Measurements from ENCODE around the gene ARHGAP42. TPM values are rescaled to one million over a fixed set of nuclear protein-coding genes. Genes with fewer than 3 reads are reported as not detected.
"Not testable (repeated sequence)": the region's sequence is repeated elsewhere in the genome, so short reads cannot be mapped to it uniquely, and the experiment has no call there.

ARHGAP42 gene
- total RNA-seq, 4 donors from 2014 or later, result 24.5 to 49.5 (median 26.7) TPM

DNA sequence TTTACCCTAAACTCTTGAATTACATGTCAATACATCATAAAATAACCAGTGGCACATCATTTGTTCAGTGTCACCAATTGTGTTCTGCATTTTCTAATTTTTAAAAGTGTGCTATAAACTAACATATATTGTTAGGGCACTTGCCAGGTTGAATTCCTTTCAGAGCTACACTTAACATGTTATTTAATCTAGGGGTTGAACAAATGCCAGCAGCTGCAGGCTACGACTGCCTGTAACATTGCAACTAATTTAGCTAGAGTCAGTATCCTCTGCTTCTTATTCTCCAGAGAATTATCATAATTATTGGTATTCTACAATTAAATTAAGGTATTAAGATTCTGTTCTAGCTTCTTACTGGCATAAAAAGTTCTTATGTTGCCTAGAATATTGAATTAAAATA, 46.4 kb upstream of the ARHGAP42 start:
- Histone ChIP-seq H3K4me3 (no peak overlapping the region), H3K27ac (no peak overlapping the region), H3K36me3 (no peaks in the 10 kb centered on the region), H3K27me3 (no peaks in the 10 kb centered on the region), H3K4me1 (peaks cover 0 to 12% (median 0%) of the 10 kb centered on the region in 4 donors), H3K9me3 (no peaks in the 10 kb centered on the region)
- no peak for TF ChIP-seq POLR2A (IDR thresholded peaks at IDR 0.05)
- TF ChIP-seq, protein P1, sequence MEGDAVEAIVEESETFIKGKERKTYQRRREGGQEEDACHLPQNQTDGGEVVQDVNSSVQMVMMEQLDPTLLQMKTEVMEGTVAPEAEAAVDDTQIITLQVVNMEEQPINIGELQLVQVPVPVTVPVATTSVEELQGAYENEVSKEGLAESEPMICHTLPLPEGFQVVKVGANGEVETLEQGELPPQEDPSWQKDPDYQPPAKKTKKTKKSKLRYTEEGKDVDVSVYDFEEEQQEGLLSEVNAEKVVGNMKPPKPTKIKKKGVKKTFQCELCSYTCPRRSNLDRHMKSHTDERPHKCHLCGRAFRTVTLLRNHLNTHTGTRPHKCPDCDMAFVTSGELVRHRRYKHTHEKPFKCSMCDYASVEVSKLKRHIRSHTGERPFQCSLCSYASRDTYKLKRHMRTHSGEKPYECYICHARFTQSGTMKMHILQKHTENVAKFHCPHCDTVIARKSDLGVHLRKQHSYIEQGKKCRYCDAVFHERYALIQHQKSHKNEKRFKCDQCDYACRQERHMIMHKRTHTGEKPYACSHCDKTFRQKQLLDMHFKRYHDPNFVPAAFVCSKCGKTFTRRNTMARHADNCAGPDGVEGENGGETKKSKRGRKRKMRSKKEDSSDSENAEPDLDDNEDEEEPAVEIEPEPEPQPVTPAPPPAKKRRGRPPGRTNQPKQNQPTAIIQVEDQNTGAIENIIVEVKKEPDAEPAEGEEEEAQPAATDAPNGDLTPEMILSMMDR (IDR thresholded peaks at IDR 0.05), result no peak
- DNase-seq, result no peak

DNA sequence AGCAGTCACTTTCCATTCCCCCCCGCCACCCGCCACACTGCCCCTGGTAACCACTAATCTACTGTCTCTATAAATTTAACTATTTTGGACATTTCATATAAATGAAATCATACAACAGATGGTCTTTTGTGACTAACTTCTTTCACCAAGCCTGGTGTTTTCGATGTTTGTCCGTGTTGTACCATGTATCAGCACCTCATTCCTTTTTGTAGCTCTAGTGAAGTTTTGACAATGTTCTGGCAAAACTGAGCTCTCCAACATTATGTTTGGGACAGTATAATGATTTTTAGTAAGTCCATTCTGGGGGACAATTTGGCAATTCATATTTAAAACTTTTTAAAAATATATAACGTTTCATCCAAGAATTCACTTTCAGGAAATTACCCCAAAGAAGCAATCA, 45.6 kb upstream of the ARHGAP42 start:
- Histone ChIP-seq H3K4me3 (no peak overlapping the region), H3K4me1 (peaks cover 0 to 12% (median 0%) of the 10 kb centered on the region in 4 donors), H3K27me3 (no peaks in the 10 kb centered on the region), H3K9me3 (no peaks in the 10 kb centered on the region), H3K36me3 (no peaks in the 10 kb centered on the region), H3K27ac (no peak overlapping the region)
- TF ChIP-seq, protein P1 (IDR thresholded peaks at IDR 0.05), result no peak
- no peak for TF ChIP-seq POLR2A (IDR thresholded peaks at IDR 0.05)
- no peak for DNase-seq

DNA sequence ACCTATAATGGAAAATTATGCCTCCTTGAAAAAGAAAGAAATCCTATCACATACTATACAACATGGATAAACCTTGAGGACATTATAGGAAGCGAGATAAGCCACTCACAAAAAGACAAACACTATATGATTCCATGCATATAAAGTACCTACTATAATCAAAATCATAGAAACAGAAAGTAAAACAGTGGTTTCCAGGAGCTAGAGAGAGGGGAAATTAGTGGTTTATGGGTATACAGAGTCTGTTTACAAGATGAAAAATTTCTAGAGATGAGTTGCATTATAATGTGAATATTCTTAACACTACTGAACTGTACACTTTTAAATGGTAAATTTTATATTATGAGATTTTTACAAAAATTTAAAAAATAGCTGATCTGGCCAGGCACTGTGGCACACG, 40.5 kb upstream of the ARHGAP42 start:
- Histone ChIP-seq H3K27ac (no peak overlapping the region), H3K36me3 (no peaks in the 10 kb centered on the region), H3K4me3 (no peak overlapping the region), H3K9me3 (no peaks in the 10 kb centered on the region), H3K27me3 (no peaks in the 10 kb centered on the region), H3K4me1 (no peaks in the 10 kb centered on the region)
- TF ChIP-seq, protein P1 (IDR thresholded peaks at IDR 0.05), result no peak
- no peak for TF ChIP-seq POLR2A (IDR thresholded peaks at IDR 0.05)
- DNase-seq, result no peak

DNA sequence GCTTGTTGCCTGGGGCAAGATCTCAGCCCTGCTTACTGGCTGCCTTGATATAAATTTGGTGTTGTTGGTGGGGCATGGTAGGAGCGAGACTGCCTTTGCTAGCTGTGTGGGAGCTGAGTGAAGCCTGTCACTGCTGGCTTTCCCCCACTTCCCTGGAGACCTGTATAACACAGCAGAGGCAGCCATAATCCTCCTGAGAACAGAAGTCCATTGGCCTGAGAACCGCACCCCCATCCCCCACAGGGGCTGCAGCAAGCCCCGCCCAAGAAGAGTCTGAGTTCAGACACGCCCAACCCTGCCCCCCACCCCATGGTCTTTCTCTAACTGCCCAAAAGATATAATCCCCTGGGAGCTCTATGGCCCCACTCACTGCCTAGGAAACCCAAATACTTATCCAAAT, 39.2 kb upstream of the ARHGAP42 start:
- no peaks in the 10 kb centered on the region for H3K27me3 ChIP-seq
- H3K4me1 ChIP-seq, result no peaks in the 10 kb centered on the region
- no peak overlapping the region for H3K4me3 ChIP-seq
- no peaks in the 10 kb centered on the region for H3K36me3 ChIP-seq
- no peaks in the 10 kb centered on the region for H3K9me3 ChIP-seq
- H3K27ac ChIP-seq, result no peak overlapping the region
- no peak for DNase-seq
- TF ChIP-seq POLR2A (IDR thresholded peaks at IDR 0.05), result no peak
- TF ChIP-seq, protein P1 (IDR thresholded peaks at IDR 0.05), result no peak

DNA sequence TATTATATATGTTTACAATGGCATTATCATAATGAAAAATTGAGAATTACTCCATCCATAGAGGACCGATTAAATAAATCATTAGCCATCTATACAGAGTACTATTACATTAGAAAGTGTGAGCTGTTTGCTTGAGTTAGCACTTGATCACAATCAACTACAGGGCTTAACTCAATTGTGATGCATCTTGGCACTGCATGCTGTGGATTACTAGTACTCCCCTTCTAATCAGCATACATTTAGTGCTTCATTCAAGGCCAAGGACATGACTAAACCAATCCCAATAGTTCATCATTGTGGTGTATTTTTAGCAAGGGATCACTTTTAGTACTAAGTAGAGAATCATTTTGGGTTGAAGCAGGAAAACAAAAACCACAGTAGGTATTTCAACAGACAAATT, 23.5 kb upstream of the ARHGAP42 start:
- Histone ChIP-seq H3K27me3 (no peaks in the 10 kb centered on the region), H3K4me3 (no peak overlapping the region), H3K27ac (no peak overlapping the region), H3K4me1 (no peaks in the 10 kb centered on the region), H3K9me3 (no peaks in the 10 kb centered on the region), H3K36me3 (no peaks in the 10 kb centered on the region)
- TF ChIP-seq POLR2A (IDR thresholded peaks at IDR 0.05), result no peak
- TF ChIP-seq, protein P1 (IDR thresholded peaks at IDR 0.05), result no peak
- DNase-seq, result no peak

DNA sequence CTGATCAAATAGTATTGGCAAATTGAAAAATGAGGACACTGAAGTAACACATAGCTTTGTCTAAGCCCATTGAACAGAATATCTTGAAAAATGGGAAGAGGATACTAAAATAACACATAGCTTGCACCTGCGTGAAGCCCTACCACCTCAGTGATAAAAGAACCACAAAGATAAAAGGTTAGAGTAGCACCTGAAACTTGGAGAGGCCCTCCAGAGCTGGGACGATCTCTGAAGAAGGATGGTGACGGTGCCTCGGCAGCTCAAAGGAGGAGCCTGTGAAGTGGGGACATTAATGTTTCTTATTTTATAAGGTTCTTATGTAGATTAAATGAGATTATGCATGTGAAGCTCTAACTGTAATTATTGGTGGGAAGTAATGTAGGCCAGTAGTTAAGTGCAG, 23.1 kb upstream of the ARHGAP42 start:
- H3K27me3 ChIP-seq, result no peaks in the 10 kb centered on the region
- no peaks in the 10 kb centered on the region for H3K9me3 ChIP-seq
- no peaks in the 10 kb centered on the region for H3K36me3 ChIP-seq
- H3K4me3 ChIP-seq, result no peak overlapping the region
- no peak overlapping the region for H3K27ac ChIP-seq
- no peak for DNase-seq
- TF ChIP-seq POLR2A (IDR thresholded peaks at IDR 0.05), result no peak
- TF ChIP-seq, protein P1 (IDR thresholded peaks at IDR 0.05), result no peak
- no peaks in the 10 kb centered on the region for H3K4me1 ChIP-seq

DNA sequence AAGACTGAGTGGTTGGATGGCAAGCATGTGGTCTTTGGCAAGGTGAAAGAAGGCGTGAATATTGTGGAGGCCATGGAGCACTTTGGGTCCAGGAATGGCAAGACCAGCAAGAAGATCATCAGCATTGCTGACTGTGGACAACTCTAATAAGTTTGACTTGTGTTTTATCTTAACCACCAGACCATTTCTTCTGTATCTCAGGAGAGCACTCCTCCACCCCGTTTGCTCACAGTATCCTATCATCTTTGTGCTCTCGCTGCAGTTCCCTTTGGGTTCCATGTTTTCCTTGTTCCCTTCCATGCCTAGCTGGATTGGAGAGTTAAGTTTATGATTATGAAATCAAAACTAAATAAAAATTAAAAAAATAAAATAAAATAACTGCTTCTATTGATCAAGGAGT, 20.3 kb upstream of the ARHGAP42 start:
- not testable (repeated sequence) for DNase-seq

More for the DNA sequence above, 20.3 kb upstream of the ARHGAP42 start:
- not testable (repeated sequence) for H3K27me3 ChIP-seq, H3K4me1 ChIP-seq, H3K4me3 ChIP-seq, H3K9me3 ChIP-seq, H3K27ac ChIP-seq, H3K36me3 ChIP-seq
